Stimulated activated CD8-positive, alpha-beta memory T cell treated with anti-CD3 and anti-CD28 coated beads, Interleukin-2, amount 100 ng/mL, for 1 hour (primary cell): Measurements from ENCODE around the gene ARVCF.

Experiments
- DNase-seq, 2 donors: peaks; one replicate each; pipeline ENCODE4 v3.0.0-alpha.2; 2020; ENCODE audit warnings: low read depth in 2 of 2

ARVCF gene

DNA sequence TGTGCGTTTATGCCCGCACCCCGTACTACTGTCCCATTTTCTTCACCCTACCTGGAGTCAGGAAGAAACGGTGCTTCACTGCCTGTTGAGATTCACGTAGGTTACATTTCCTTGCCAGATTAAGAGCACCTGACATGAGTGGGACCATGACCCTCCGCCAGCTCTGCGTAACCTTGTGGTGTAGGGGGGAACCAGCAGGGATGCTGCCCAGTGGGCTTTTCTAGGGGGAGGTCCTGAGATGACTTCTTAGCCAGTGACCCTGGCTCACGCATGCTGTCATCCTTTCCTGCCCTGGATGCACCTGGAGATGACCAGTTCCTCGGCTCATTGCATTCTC lies 967 bp upstream of the ARVCF start:
- no peak for DNase-seq

DNA sequence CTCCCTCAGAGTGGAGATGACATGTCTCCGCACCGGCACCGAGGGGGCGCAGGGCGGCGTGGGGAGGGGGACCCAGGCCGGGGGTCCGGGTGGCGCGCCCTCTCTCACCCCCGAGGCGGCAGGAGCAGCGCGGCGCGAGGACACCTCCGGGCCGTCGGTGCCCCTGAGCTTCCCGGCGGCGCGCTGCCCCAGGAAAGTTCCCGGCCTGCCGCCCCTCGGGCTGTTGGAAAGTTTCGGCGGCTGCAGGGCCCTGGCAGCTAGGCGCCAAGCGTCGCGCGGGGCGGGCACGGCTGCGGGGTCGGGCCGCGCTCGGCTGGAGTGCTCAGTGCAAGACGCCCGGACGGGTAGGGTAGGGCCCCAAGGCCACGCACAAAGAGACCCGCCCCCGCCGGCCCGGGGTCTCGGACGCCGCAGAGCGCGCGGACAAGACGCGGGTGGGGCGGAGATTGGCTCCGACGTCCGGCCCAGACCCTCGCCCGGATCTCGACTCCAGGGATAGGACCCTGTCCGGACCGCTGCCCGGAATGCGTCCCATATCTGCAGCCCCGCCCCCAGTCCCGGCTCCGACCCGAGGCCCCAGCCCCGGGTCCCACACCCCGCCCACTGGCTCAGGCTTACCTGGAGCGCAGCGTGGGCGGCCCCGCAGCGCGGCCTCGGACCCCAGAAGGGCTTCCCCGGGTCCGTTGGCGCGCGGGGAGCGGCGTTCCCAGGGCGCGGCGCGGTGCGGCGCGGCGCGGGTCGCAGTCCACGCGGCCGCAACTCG lies 471 bp downstream of the ARVCF start:
- peak in 1 of 2 donors; percentile 12 for DNase-seq

DNA sequence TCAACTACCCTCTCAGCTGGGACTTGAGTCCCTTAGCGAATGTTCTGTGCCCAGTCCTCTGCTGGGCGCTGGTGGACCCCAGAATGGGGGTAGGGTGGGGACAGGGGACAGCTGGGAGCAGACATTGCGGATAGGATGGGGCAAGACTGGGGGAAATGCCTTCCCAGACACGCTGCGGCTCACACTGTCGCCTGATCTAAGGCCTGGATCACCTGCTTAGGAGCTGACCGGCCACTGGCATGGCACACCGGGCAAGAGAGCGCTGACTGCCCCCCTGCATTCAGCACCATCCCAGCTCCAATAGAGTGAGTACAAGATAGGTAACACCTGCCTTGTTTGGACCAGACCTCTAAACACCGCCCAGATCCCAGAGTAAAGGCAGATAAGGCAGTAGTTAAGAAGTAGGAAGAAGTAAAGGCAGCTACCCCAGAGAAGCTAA lies 1.4 kb downstream of the ARVCF start:
- no peak for DNase-seq

DNA sequence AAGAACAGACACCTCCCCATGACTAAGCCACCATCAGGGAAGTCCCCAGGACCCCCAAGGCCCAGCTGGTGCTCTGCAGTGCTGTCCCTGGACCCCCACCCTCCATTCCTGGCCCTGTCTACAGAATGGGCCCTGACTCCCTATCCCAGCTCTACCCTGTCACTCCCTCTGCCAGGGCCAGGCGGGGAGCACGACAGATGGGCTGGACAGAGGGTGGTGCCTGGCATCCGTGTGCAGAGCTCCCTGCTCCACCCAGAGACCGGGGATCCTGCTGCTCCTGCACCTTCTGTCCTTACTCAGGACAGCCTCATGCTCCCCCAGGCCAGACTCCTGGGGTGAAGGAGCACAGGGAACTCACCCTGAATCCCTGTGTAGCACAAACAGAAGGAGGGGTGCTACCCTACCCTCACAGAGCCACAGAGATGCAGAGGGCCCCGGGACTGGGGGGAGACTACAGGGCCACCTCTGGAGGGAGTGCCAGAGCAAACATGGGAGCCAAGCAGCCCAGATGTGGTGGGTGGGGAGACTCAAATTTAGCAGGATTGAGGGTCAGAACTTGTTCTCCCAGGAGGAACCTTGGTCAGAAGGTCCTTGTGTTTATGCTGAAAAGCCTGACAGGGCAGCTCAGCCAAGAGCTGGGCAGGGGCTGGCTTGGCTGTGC lies 2.0 kb downstream of the ARVCF start:
- DNase-seq, result no peak

DNA sequence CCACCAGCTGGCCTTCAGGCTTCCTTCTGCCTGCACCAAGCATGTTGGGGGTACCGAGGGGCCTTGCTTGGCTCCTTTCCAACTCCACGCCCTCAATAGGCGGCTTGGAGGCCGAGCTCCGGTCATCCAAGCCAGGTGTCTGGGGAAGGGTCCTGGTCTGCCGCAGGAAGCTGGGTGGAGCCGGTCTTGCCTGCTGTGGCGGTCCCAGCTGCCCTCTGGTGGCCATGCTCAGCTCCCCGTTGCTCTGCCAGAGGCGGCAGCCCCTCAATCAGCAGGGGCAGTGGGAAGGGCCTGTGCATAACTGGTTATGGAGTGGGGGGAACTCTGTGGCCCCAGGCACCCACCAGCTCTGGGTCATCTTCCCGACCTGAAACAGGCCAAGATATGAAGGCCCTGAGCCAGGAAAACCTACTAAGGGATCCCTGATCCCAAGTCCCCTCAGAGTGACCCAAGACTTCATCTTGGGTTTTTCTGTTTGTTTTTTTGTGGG lies 3.2 kb downstream of the ARVCF start:
- DNase-seq, result peak in 1 of 2 donors; percentile 19

DNA sequence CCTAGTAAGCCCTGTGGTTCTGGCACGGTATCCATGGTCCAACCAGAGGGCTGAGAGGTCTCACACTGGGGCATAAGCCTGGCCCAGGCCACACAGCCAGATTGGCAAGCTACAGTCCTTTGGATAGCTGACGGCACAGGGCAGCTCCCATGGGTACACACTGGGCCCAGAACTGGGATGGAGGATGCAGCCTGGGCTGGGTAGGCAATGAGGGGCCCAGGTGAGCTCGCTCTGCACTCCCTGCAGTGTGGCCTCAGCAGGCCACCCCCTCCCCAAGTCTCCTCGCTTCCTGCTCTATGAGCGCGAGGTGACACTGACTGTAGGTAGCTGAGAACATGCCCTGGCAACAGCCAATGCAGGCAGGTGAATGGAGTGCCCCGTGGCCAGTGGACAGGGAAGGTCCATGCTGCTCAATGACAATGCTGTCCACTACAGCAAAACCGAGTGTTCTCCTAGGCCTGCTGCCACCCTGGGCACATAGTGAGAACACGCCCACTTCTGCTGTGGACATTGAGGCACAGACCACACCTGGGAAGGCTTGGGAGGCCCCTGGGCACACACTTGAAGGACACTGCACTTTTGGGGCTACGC lies 3.8 kb downstream of the ARVCF start:
- no peak for DNase-seq

DNA sequence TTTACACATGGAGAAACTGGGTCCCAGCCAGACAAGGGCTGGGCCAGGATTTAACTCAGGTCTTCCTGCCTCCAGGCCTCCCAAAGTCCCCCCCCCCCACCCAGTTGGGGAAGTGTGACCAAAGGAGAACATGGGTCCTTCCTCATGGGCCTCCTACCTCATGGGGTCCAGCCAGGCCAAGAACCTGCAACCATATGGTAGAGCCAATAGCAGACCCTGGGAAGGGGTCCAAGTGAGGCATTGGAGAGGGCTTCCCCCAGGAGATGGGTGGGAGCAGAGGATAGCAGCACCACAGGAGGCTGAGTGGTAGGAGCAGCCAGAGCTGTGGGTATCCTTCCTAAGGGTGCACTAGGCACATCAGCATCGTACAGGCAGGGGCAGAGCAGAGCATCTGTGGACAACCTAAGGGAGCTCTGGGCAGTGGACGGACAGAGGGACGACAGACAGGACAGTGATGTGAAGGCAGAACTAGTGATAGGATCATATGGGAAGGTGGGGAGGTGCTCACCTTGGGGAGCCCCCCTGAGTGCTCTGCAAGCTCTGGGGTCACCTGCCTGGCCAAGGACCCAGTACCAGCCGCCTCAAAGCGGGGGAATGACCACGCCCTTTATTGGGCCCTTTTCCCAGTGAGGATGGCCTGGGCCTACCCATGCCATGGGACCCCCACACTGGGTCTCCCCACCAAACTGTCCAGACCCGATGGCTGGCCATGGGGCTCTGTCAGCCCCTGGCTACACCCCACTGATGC lies 4.5 kb downstream of the ARVCF start:
- no peak for DNase-seq

DNA sequence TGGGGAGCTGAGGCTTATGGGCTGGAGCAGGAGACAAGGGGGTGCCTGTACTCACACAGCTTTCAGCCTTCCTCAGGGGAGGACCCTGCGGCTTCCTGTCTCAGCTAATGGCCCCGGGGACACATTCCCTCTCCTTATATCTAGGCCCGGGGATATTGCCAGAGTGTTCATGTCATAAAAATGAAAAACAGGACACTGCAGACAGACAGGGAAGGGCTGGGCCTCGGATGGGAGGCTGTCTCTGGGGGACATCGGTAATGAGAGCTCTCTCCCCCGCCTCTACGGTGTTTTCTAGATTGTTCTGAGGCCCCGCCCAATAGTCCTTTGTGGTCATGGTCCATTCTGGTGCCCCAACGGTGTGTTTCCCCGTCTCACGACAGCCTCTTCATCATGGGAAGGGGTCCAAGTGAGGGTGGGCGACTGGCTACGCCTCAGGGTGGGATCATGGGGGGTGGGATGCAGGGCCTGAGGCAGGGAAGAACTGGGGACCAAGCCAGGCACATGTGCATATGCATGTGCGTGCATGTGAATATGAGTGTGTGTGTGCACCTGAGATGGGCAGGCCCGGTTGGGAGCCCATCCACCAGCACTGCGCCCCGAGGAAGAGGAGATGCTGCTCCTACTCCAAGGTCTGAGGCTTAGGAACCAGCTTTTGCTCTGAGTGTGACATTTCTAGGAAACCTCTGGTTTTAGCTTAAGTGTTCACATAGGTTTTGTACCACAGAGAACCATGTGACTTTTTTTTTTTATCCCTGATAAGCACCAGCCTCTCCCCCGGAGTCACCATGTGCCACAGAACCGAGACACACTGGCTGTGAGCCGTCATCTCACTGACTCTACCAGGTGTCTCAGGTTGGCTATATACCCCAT lies 5.3 kb downstream of the ARVCF start:
- DNase-seq, result no peak

DNA sequence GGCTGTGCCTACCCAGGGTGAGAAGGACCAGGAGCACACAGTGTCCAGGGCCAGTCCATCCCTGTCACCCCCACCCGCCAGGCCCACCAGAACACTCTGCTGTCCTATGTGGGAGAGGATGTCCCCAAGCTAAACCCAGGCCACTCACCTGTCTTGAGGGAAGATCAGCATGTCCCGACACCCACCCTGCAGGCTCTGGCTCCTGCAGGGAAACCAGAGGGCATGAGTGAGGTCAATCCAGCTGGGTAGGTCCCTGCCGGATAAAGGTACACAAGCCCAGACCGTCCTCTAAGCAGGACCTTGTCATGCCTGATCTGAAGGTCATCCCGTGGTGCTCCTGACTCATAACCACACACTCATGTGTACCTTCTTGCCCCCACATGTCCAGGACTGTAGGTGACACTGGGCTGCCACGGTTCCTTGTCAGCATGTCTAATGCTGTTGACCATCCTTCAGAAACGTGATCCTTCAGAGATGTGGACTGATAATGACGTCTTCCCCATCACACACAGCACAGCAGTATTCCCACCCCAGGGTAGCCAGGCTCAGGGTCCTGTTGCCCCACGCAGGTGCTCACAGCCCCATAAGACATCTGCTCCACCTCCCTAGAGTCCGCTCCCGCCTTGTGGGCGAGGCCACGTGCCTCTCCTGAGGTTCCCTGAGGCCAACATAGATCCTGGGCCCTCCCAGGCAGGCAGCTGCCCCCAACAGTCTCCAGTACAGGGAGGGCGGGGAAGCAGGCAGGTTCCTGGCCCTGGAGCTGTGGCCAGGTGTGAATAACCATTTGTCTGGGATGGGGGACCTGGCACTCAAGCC lies 6.1 kb downstream of the ARVCF start:
- DNase-seq, result no peak

DNA sequence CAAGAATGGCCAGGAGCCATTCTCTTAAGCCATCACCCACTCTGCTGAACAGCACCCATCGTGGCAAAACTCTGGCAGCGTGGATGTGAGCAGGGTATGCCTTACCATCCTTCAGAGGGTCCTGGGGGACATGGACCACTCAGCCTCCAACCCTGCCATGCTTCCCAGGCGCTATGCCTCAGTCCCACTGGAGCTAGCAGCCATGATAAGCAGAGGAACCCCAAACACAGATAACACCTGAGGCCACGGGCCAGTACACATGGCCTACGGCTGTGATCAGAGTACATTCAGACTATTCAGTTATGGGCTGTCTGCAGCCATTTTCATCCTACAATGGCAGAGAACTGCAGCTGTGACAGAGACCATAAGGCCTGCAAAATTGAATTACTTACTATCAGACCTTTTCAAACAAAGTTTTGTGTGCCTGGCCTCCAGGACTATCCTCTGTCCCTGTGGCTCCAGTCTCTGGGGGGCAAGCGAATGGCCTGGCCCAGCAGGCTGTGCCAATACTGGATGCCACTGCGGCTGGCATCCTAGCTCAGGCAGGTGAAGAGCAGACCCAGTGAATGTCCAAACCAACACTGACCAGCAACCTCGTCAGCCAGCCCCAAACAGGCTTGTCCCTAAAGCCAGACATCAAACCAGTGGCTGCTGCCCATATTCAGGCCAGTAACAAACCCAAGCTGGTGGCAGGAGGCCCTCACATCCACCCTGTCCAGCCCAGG lies 6.9 kb downstream of the ARVCF start:
- DNase-seq, result no peak

DNA sequence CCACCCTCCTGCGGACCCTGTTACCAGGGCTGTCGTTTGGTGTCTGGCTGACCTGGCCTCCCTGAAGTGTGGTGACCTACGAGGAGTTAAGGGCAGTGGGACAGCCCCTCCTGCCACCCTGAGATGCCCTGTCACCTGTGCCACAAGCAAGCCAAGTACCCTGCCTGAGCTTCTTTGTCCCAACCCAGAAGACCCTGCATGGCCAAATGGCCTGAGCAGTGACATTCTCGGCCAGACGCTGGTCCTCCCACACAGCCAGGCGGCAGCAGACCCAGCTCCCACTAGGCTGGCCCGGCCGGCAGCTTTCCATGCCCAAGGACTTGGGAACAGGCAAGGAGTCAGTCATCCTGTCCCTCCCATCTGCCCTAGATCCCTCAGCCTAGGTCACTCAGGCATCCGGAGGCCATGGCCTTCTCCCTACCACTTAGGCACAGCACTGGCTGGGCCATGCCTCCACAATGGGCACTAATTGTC lies 7.6 kb downstream of the ARVCF start:
- DNase-seq, result no peak

DNA sequence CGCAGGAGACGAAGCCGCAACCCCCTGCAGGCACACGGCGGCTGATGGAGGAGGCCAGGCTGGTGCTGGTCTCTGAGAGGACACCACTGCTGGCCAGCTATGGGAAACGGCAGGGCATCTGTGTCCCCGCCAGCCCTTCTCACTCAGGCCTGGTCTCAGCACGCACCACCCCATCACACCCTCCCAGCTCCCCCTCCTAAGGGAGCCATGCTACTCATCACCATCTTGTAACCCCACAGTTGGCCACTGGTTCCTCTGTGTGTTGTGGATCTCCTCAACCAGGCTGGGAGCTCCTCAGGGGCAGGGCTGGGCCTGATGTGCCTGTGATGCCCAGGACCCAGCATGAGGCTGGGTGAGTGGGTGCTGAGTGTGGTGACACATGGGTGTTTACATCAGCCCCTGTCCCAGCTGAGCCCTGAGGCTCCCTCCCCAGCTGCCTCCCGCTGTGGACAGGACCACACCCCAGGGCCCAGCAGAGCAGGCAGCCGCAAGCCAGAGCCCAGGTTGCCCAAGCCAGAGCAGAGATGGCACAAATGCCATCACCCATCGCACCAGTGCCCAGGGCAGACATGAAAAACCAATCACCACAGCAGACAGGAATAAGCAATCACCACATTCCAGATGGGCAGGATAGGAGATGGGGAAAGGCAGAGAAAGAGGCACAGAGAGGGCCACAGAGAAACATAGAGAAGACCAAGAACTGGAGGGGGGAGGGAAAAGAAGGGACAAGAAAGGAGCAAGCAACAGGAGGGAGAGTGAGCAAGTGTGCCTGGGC lies 8.2 kb downstream of the ARVCF start:
- DNase-seq, result no peak

DNA sequence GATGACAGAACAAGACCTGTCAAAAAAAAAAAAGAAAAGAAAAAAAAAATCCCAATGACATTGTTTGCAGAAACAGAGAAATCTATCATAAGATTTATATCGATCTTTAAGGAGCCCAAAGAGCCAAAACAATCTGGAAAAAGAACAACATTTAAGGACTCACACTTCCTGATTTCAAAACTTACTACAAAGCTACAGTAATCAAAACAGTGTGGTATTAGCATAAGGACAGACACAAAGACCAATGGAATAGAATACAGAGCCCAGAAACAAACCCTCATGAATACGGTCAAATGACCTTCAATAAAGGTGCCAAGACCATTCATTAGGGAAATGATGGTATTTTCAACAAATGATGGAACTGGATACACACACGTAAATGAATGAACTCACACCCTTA lies 12.2 kb downstream of the ARVCF start:
- no peak for DNase-seq

DNA sequence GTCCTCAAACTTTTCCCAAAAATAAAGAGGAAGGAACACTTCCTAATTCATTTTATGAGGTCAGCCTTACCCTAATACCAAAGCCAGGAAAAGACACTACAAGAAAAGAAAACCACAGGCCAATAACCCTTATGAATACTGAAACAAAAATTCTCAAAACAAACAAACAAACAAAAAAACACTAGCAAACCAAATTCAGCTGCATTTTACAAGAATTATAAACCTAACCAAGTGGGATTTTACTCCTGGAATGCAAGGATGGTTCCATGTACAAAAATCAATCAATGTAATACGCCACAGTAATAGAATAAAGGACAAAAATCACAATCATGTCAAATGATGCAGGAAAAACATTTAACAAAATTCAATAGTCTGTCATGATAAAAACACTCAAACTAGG lies 13.3 kb downstream of the ARVCF start:
- no peak for DNase-seq

DNA sequence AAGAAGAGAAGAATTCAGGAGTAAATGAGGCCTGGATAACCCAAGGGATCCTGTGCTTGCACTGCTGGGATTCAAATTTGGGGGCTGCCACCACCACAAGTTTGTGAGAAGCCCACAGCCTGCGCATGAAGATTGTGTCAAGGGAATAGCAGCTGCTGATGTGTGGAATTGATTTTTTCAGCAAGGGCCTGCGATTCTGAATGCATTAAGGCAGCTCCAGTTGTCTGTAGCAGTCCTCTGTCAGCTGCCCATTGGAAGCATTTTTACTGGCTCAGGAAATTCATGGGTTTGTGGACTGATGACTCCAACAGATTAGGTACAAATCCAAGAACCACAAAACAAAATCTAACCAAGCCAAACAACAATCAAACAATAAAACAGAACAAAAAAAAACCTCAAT lies 14.0 kb downstream of the ARVCF start:
- DNase-seq, result no peak

DNA sequence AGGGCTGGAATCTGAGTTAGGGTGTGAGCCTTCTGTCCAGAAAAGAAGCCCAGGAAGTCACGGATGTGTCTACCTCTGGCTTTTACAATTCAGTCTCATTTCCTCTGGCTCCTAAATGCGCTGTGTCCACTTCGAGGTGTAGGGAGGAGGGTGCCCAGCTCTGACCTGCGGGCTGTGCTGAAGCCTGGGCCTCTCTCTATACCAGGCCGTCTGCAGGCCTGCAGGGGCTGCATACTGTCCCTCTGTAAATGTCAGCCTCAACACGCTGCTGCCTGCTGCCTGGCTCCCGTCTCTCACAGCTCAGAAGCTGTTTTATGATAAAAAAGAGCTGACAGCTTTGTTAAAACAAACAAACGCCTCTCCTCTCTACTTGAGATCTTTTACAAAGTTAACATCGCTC lies 14.5 kb downstream of the ARVCF start:
- DNase-seq, result no peak

DNA sequence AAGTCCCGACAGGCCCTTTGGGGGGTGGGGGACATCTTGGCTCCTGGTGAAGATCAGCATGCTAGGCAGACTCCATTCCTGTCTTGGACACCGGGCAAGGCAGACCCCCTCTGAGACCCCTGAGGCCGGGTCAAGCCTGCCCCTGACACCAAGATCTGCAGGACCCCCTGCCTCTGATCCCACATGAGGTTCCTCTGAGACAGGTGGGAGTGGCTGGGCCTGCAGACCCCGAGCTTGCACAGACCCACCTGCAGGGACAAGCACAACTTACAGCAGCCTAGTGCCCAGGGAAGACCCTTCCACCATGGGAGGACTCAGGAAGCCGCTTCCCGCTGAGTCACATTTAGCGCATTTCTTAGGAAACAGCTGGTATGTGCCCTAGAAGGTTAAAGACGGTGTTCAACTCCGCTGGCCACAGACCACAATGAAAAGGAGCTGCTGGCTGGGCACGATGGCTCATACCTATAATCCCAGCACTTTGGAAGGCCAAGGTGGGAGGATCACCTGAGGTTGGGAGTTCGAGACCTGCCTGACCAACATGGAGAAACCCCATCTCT lies 15.5 kb downstream of the ARVCF start:
- DNase-seq, result no peak

DNA sequence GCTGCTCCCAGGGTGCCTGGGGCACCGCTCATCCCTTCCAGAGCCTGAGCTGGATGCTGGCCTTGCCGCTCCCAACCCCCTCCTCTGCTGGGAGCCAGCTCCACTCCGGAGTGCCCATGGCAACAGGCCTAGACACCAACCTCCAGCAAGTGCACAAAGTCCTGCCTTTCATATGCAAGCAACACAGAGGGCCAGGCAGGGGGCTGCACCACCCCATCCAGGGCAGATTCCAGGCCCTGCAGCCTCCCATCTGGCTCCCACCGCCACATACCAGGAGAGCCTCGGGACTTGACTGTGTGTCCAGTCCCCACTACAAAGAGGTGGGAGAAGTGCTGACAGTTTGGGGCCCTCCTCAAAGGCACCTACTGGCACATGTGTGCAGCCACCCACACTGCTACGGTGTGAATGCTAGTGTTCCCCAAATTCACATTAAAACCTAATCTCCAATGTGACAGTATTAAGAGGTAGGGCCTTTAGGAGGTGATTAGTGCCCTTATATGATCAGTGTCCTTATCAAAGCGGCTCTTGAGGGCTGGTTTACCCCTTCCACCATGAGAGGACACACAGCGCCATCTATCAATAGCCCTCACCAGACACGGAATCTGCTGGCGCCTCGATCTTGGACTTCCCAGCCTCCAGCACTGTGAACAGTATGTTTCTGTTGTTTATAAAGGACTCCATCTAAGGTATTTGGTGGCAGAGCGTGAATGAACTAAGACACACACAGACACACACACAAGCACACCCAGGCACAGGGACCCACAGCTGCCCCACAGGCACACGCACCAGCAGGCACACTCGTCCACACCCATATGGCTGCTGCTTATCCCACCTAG lies 16.2 kb downstream of the ARVCF start:
- DNase-seq, result no peak
